HEK293 (cell line): Measurements from ENCODE around the gene OTUD3.

Experiments used
- AEBP2 ChIP-seq: fragments of 450-650 bp; formaldehyde crosslinking; IDR thresholded peaks from 2 replicates; pipeline ENCODE4 v1.5.1; 2016; ENCODE audit warnings: missing biosample characterization, missing genetic modification characterization, borderline replicate concordance
- CTCF ChIP-seq: fragments of 450-650 bp; formaldehyde crosslinking; IDR thresholded peaks from 2 replicates; pipeline ENCODE4 v1.5.1; 2016; ENCODE audit warnings: missing biosample characterization, missing genetic modification characterization
- EGR2 ChIP-seq: fragments of 450-650 bp; formaldehyde crosslinking; IDR thresholded peaks from 2 replicates; pipeline ENCODE4 v1.5.1; 2016; ENCODE audit warnings: low read depth, missing biosample characterization, missing genetic modification characterization
- GLIS1 ChIP-seq: fragments of 450-650 bp; formaldehyde crosslinking; IDR thresholded peaks from 2 replicates; pipeline ENCODE4 v1.5.1; 2016; ENCODE audit warnings: missing biosample characterization, missing genetic modification characterization
- HOXA7 ChIP-seq: sonication (generic); formaldehyde crosslinking; IDR thresholded peaks from 2 replicates; pipeline ENCODE4 v1.8.1; 2022; ENCODE audit warnings: missing genetic modification reagents, borderline replicate concordance
- KLF17 ChIP-seq: fragments of 450-650 bp; formaldehyde crosslinking; IDR thresholded peaks from 2 replicates; pipeline ENCODE4 v1.5.1; 2016; ENCODE audit warnings: missing biosample characterization, missing genetic modification characterization
- KLF7 ChIP-seq: fragments of 450-650 bp; formaldehyde crosslinking; IDR thresholded peaks from 2 replicates; pipeline ENCODE4 v1.5.1; 2016; ENCODE audit warnings: missing biosample characterization, missing genetic modification characterization, borderline replicate concordance
- PBX3 ChIP-seq: sonication (generic); formaldehyde crosslinking; IDR thresholded peaks from 2 replicates; pipeline ENCODE4 v1.8.1; 2022; ENCODE audit warnings: mild to moderate bottlenecking, moderate library complexity, missing genetic modification reagents
- PRDM1 ChIP-seq: fragments of 450-650 bp; formaldehyde crosslinking; IDR thresholded peaks from 2 replicates; pipeline ENCODE4; 2016; ENCODE audit warnings: missing biosample characterization, missing genetic modification characterization
- REPIN1 ChIP-seq: fragments of 450-650 bp; formaldehyde crosslinking; IDR thresholded peaks from 2 replicates; pipeline ENCODE4 v1.5.1; 2017; ENCODE audit warnings: missing biosample characterization, missing genetic modification characterization, low read depth
- SETDB1 ChIP-seq: IDR thresholded peaks from one replicate; pipeline ENCODE4 v1.6.1; 2017; ENCODE audit warnings: mild to moderate bottlenecking, low read length, moderate library complexity, mixed read lengths; ENCODE audit not compliant: insufficient read length
- SP3 ChIP-seq: fragments of 450-650 bp; formaldehyde crosslinking; IDR thresholded peaks from 2 replicates; pipeline ENCODE4 v1.5.1; 2016; ENCODE audit warnings: missing biosample characterization, missing genetic modification characterization
- SP7 ChIP-seq: fragments of 450-650 bp; formaldehyde crosslinking; IDR thresholded peaks from 2 replicates; pipeline ENCODE4 v1.5.1; 2016; ENCODE audit warnings: missing biosample characterization, missing genetic modification characterization
- ZBTB21 ChIP-seq: fragments of 450-650 bp; formaldehyde crosslinking; IDR thresholded peaks from 2 replicates; pipeline ENCODE4 v1.5.1; 2017; ENCODE audit warnings: missing biosample characterization, missing genetic modification characterization
- ZIC2 ChIP-seq: fragments of 450-650 bp; formaldehyde crosslinking; IDR thresholded peaks from 2 replicates; pipeline ENCODE4 v1.5.1; 2016; ENCODE audit warnings: missing biosample characterization, missing genetic modification characterization
- ZNF121 ChIP-seq: fragments of 450-650 bp; formaldehyde crosslinking; IDR thresholded peaks from 2 replicates; pipeline ENCODE4 v1.5.1; 2016; ENCODE audit warnings: missing biosample characterization, missing genetic modification characterization
- ZNF146 ChIP-seq: fragments of 450-650 bp; formaldehyde crosslinking; IDR thresholded peaks from 2 replicates; pipeline ENCODE4 v1.5.1; 2016; ENCODE audit warnings: missing biosample characterization, missing genetic modification characterization
- ZNF23 ChIP-seq: fragments of 450-650 bp; formaldehyde crosslinking; IDR thresholded peaks from 2 replicates; pipeline ENCODE4 v1.5.1; 2016; ENCODE audit warnings: missing biosample characterization, missing genetic modification characterization, borderline replicate concordance
- ZNF266 ChIP-seq: fragments of 450-650 bp; formaldehyde crosslinking; IDR thresholded peaks from 2 replicates; pipeline ENCODE4 v1.5.1; 2016; ENCODE audit warnings: missing biosample characterization, missing genetic modification characterization, low read depth
- ZNF335 ChIP-seq: fragments of 450-650 bp; formaldehyde crosslinking; conservative IDR thresholded peaks from 2 replicates; pipeline ENCODE4 v1.5.1; 2016; ENCODE audit warnings: missing biosample characterization, missing genetic modification characterization
- ZNF394 ChIP-seq: fragments of 450-650 bp; formaldehyde crosslinking; IDR thresholded peaks from 2 replicates; pipeline ENCODE4 v1.5.1; 2016; ENCODE audit warnings: missing biosample characterization, missing genetic modification characterization, mild to moderate bottlenecking, moderate library complexity, borderline replicate concordance
- ZNF433 ChIP-seq: fragments of 450-650 bp; formaldehyde crosslinking; IDR thresholded peaks from 2 replicates; pipeline ENCODE4 v1.5.1; 2016; ENCODE audit warnings: missing biosample characterization, missing genetic modification characterization, low read depth
- ZNF449 ChIP-seq: fragments of 450-650 bp; formaldehyde crosslinking; IDR thresholded peaks from 2 replicates; pipeline ENCODE4 v1.5.1; 2017; ENCODE audit warnings: missing biosample characterization, mild to moderate bottlenecking, missing genetic modification characterization, moderate library complexity
- ZNF549 ChIP-seq: fragments of 450-650 bp; IDR thresholded peaks from 2 replicates; pipeline ENCODE4 v1.5.1; 2018; ENCODE audit warnings: missing biosample characterization, missing genetic modification characterization, mild to moderate bottlenecking, inconsistent platforms, moderate library complexity
- ZNF555 ChIP-seq: fragments of 450-650 bp; formaldehyde crosslinking; conservative IDR thresholded peaks from 2 replicates; pipeline ENCODE4 v1.5.1; 2017; ENCODE audit warnings: missing biosample characterization, mild to moderate bottlenecking, missing genetic modification characterization, inconsistent platforms
- ZNF561 ChIP-seq: fragments of 450-650 bp; IDR thresholded peaks from 2 replicates; pipeline ENCODE4 v1.5.1; 2018; ENCODE audit warnings: missing biosample characterization, missing genetic modification characterization, borderline replicate concordance
- ZNF571 ChIP-seq: fragments of 450-650 bp; formaldehyde crosslinking; IDR thresholded peaks from 2 replicates; pipeline ENCODE4 v1.5.0; 2017; ENCODE audit warnings: missing biosample characterization, missing genetic modification characterization
- ZNF610 ChIP-seq: fragments of 450-650 bp; formaldehyde crosslinking; IDR thresholded peaks from 2 replicates; pipeline ENCODE4 v1.5.1; 2016; ENCODE audit warnings: missing biosample characterization, missing genetic modification characterization, borderline replicate concordance
- ZNF629 ChIP-seq: fragments of 450-650 bp; formaldehyde crosslinking; IDR thresholded peaks from 2 replicates; pipeline ENCODE4 v1.5.1; 2017; ENCODE audit warnings: missing biosample characterization, missing genetic modification characterization
- ZNF654 ChIP-seq: fragments of 450-650 bp; formaldehyde crosslinking; IDR thresholded peaks from 2 replicates; pipeline ENCODE4 v1.5.1; 2016; ENCODE audit warnings: low read depth, missing biosample characterization, missing genetic modification characterization
- ZNF707 ChIP-seq: fragments of 450-650 bp; formaldehyde crosslinking; IDR thresholded peaks from 2 replicates; pipeline ENCODE4 v1.5.1; 2016; ENCODE audit warnings: missing biosample characterization, missing genetic modification characterization
- ZNF768 ChIP-seq: fragments of 450-650 bp; formaldehyde crosslinking; IDR thresholded peaks from 2 replicates; pipeline ENCODE4 v1.5.1; 2018; ENCODE audit warnings: missing biosample characterization, mild to moderate bottlenecking, missing genetic modification characterization

OTUD3 gene

GRCh38 chr1:19882111-19883071, at the start of gene OTUD3 (continued):
- no peak for TF ChIP-seq KLF7 (tag by site-specific recombination)
- TF ChIP-seq ZNF555 (tag by site-specific recombination) = no peak
- TF ChIP-seq ZNF629 = peak; percentile 76
- peak; percentile 71 for TF ChIP-seq ZNF335 (tag by site-specific recombination)
- TF ChIP-seq ZBTB21 (tag by site-specific recombination) = no peak
- no peak for TF ChIP-seq ZNF707
- peak; percentile 27; the same call in 1 of the 2 replicates for TF ChIP-seq ZNF768 (tag by site-specific recombination)
- 0 out of 2 replicates have a peak, but pooled peaks have one; percentile 28 for TF ChIP-seq KLF17 (tag by site-specific recombination)
- no peak for TF ChIP-seq AEBP2
- TF ChIP-seq PBX3 (CRISPR knock-in tag) = no peak; the same call in none of the 2 replicates
- TF ChIP-seq CTCF (tag by site-specific recombination) = peak; percentile 98
- TF ChIP-seq ZIC2 (tag by site-specific recombination) = peak; percentile 56
- TF ChIP-seq ZNF571 (tag by site-specific recombination) = no peak
- peak; percentile 58 for TF ChIP-seq ZNF654 (tag by site-specific recombination)
- no peak for TF ChIP-seq ZNF549
- 0 out of 2 replicates have a peak, but pooled peaks have one; percentile 25 for TF ChIP-seq ZNF394 (tag by site-specific recombination)
- no peak for TF ChIP-seq ZNF23 (tag by site-specific recombination)
- TF ChIP-seq ZNF433 (tag by site-specific recombination) = no peak
- no peak for TF ChIP-seq REPIN1 (tag by site-specific recombination)
- TF ChIP-seq ZNF561 (tag by site-specific recombination) = peak; percentile 52; the same call in 1 of the 2 replicates
- TF ChIP-seq EGR2 = no peak
- TF ChIP-seq ZNF610 (tag by site-specific recombination) = peak; percentile 61; the same call in 1 of the 2 replicates
- no peak for TF ChIP-seq HOXA7 (CRISPR knock-in tag)
- TF ChIP-seq ZNF121 (tag by site-specific recombination) = no peak
- peak; percentile 74 for TF ChIP-seq GLIS1
- TF ChIP-seq PRDM1 (tag by site-specific recombination) = peak; percentile 77
- peak; percentile 14 for TF ChIP-seq SETDB1
- peak; percentile 52; the same call in 1 of the 2 replicates for TF ChIP-seq SP7
- no peak; the same call in 1 of the 2 replicates for TF ChIP-seq ZNF449
- no peak for TF ChIP-seq ZNF146 (tag by site-specific recombination)
- TF ChIP-seq SP3 (tag by site-specific recombination) = peak; percentile 67
- TF ChIP-seq ZNF266 (tag by site-specific recombination) = no peak
